Uterus (tissue), 4 donors: ENCODE results near the gene CIROP. TPM values are rescaled to one million over a fixed set of nuclear protein-coding genes. Genes with fewer than 3 reads are reported as not detected.

ENCODE experiments used
- DNase-seq, 2 donors: peaks; one replicate each; pipeline ENCODE4 v3.0.0-alpha.2; 2019 to 2020
- H3K27ac ChIP-seq, 2 donors: fragments of 200-600 bp; sonication (generic); 1 replicate in 1 of 2; 2 replicates in 1 of 2; pipeline ENCODE4 v1.5.1; 2016 to 2018
- H3K27me3 ChIP-seq, 2 donors: fragments of 200-600 bp; sonication (generic); one replicate each; pipeline ENCODE4 v1.5.1; 2018 to 2019; ENCODE audit warnings: control low read depth in 1 of 2
- H3K36me3 ChIP-seq, 2 donors: fragments of 200-600 bp; sonication (generic); one replicate each; pipeline ENCODE4 v1.5.1; 2019; ENCODE audit warnings: control low read depth in 1 of 2
- H3K4me1 ChIP-seq, 2 donors: fragments of 200-600 bp; sonication (generic); one replicate each; pipeline ENCODE4 v1.5.1; 2018 to 2019; ENCODE audit warnings: control low read depth in 1 of 2
- H3K4me3 ChIP-seq, 2 donors: fragments of 200-600 bp; sonication (generic); 1 replicate in 1 of 2; 2 replicates in 1 of 2; pipeline ENCODE4 v1.5.1; 2018 to 2019; ENCODE audit warnings: mild to moderate bottlenecking in 1 of 2
- H3K9me3 ChIP-seq, 2 donors: fragments of 200-600 bp; sonication (generic); one replicate each; pipeline ENCODE4 v1.5.1; 2019; ENCODE audit warnings: control low read depth in 1 of 2
- CTCF ChIP-seq, 4 experiments: fragments of 200-600 bp in 2 of 4; fragments of 450-650 bp in 2 of 4; sonication (generic) in 2 of 4; IDR thresholded peaks; one replicate each; pipeline ENCODE4 v1.5.1; 2016 to 2019; ENCODE audit warnings: antibody characterized with exemption in 4 of 4, mild to moderate bottlenecking in 2 of 4, moderate library complexity in 1 of 4
- POLR2A ChIP-seq, 2 donors: fragments of 450-650 bp; IDR thresholded peaks; one replicate each; pipeline ENCODE4 v1.6.1; 2016; ENCODE audit warnings: antibody characterized with exemption in 2 of 2, mild to moderate bottlenecking in 1 of 2, moderate library complexity in 1 of 2
- intact Hi-C: fragments of 100-400 bp; cut with DNase I; formaldehyde crosslinking; loops from one replicate; pipeline ENCODE4 v1.15.1; 2023; ENCODE audit warnings: low total_unique reads
- total RNA-seq, 4 donors: library from RNA; depleted of rRNA in 3 of 4; stranded (reverse); fragments of >200 nt in 3 of 4; gene quantifications; one replicate each; pipeline versions ENCODE4 v1.1.0 to v1.2.4, GENCODE V29; 2014 to 2023
- donor health status: DM: yes; HTN: yes; CAD: no.

The CIROP gene
- total RNA-seq, 4 donors from 2014 or later, result not detected

- H3K4me1 ChIP-seq, result peaks cover 12 to 37% of the 10 kb centered on the region in 2 donors
- DNase-seq, result peak in 1 of 2 donors; percentile 63
- peak overlapping the region; percentile 96 for H3K27ac ChIP-seq
- TF ChIP-seq CTCF (IDR thresholded peaks at IDR 0.05), result no peak
- no peak for TF ChIP-seq POLR2A (IDR thresholded peaks at IDR 0.05)
- H3K36me3 ChIP-seq, result no peaks in the 10 kb centered on the region
- H3K4me3 ChIP-seq, result no peak overlapping the region
- H3K9me3 ChIP-seq, result no peaks in the 10 kb centered on the region
- H3K27me3 ChIP-seq, result no peaks in the 10 kb centered on the region
- intact Hi-C loops, result no loop called here
Observed at GRCh38 chr14:23148591-23149249, 43.9 kb upstream of the CIROP start.

GRCh38 chr14:23147676-23148075 is 42.9 kb upstream of the CIROP start:
- no peaks in the 10 kb centered on the region for H3K9me3 ChIP-seq
- intact Hi-C loops, result no loop called here
- H3K4me1 ChIP-seq, result peaks cover 10 to 29% of the 10 kb centered on the region in 2 donors

GRCh38 chr14:23146980-23147379 is 42.2 kb upstream of the CIROP start:
- Histone ChIP-seq H3K4me3 (no peak overlapping the region), H3K27ac (peak overlapping the region; percentile 96), H3K36me3 (no peaks in the 10 kb centered on the region), H3K27me3 (no peaks in the 10 kb centered on the region), H3K9me3 (no peaks in the 10 kb centered on the region), H3K4me1 (peaks cover 12 to 22% of the 10 kb centered on the region in 2 donors)
- intact Hi-C loops, result no loop called here
- no peak for DNase-seq
- TF ChIP-seq CTCF (IDR thresholded peaks at IDR 0.05) (no peak), POLR2A (IDR thresholded peaks at IDR 0.05) (no peak)

More at GRCh38 chr14:23147676-23148075, 42.9 kb upstream of the CIROP start:
- no peaks in the 10 kb centered on the region for H3K27me3 ChIP-seq
- no peak overlapping the region for H3K4me3 ChIP-seq
- peak; percentile 72 to 89 for DNase-seq
- peak overlapping the region; percentile 96 for H3K27ac ChIP-seq
- no peaks in the 10 kb centered on the region for H3K36me3 ChIP-seq
- TF ChIP-seq POLR2A (IDR thresholded peaks at IDR 0.05), result no peak

- Histone ChIP-seq H3K4me3 (no peak overlapping the region), H3K4me1 (peaks cover 12 to 20% of the 10 kb centered on the region in 2 donors), H3K27me3 (no peaks in the 10 kb centered on the region), H3K36me3 (no peaks in the 10 kb centered on the region), H3K27ac (peak overlapping the region; percentile 96), H3K9me3 (no peaks in the 10 kb centered on the region)
- no peak for DNase-seq
- TF ChIP-seq CTCF (IDR thresholded peaks at IDR 0.05) (no peak), POLR2A (IDR thresholded peaks at IDR 0.05) (no peak)
- intact Hi-C loops, result no loop called here
Observed at GRCh38 chr14:23146351-23146910, 41.6 kb upstream of the CIROP start.

- H3K27ac ChIP-seq, result peak overlapping the region; percentile 96
Observed at GRCh38 chr14:23145794-23146350, 41.1 kb upstream of the CIROP start.

More at GRCh38 chr14:23145794-23146350, 41.1 kb upstream of the CIROP start:
- H3K9me3 ChIP-seq, result no peaks in the 10 kb centered on the region
- peaks cover 12 to 20% of the 10 kb centered on the region in 2 donors for H3K4me1 ChIP-seq
- peak; percentile 43 to 78 for DNase-seq
- H3K36me3 ChIP-seq, result no peaks in the 10 kb centered on the region
- intact Hi-C loops, result no loop called here
- H3K4me3 ChIP-seq, result no peak overlapping the region
- TF ChIP-seq POLR2A (IDR thresholded peaks at IDR 0.05), result no peak
- TF ChIP-seq CTCF (IDR thresholded peaks at IDR 0.05), result no peak
- no peaks in the 10 kb centered on the region for H3K27me3 ChIP-seq
